NCI-H526 treated with DMSO at 0.1 percent for 48 hours (cell line): Measurements from ENCODE around the gene RBL1.
A peak's percentile ranks its signal among the peaks of the same experiment; 100 is the strongest.
"Not testable (repeated sequence)": the region's sequence is repeated elsewhere in the genome, so short reads cannot be mapped to it uniquely, and the experiment has no call there.

Experiments used
- DNase-seq: peaks from one replicate; lab custom pipeline; 2025; lab: John Stamatoyannopoulos, UW

The RBL1 gene

GRCh38 chr20:37095599-37096414, at the start of gene RBL1:
RBL1 (minus strand) TSS chr20:37095997; CDS start chr20:37095928, 69 bp downstream.
- peak; percentile 87 for DNase-seq

- no peak for DNase-seq
These were observed 49.1 kb upstream of the RBL1 start for GRCh38 chr20:37144856-37145404.

GRCh38 chr20:37142708-37143107, 46.9 kb upstream of the RBL1 start:
- DNase-seq = no peak

GRCh38 chr20:37137547-37137946, 41.8 kb upstream of the RBL1 start:
- no peak for DNase-seq

GRCh38 chr20:37133952-37134351, 38.2 kb upstream of the RBL1 start:
- DNase-seq = no peak

- no peak for DNase-seq
These were observed 35.7 kb upstream of the RBL1 start for GRCh38 chr20:37131486-37131885.

- DNase-seq = no peak
These were observed 33.0 kb upstream of the RBL1 start for GRCh38 chr20:37128803-37129202.

- DNase-seq = not testable (repeated sequence)
These were observed 30.5 kb upstream of the RBL1 start for GRCh38 chr20:37126290-37126689.

GRCh38 chr20:37123441-37123840, 27.6 kb upstream of the RBL1 start:
- DNase-seq = no peak

- peak; percentile 67 for DNase-seq
These were observed 24.7 kb upstream of the RBL1 start for GRCh38 chr20:37120497-37120896.

GRCh38 chr20:37119356-37120036, 23.7 kb upstream of the RBL1 start:
- DNase-seq = no peak

- DNase-seq = no peak
These were observed 18.2 kb upstream of the RBL1 start for GRCh38 chr20:37114012-37114411.

GRCh38 chr20:37111926-37112455, 16.2 kb upstream of the RBL1 start:
- DNase-seq = no peak

GRCh38 chr20:37108676-37109075, 12.9 kb upstream of the RBL1 start:
- no peak for DNase-seq

- no peak for DNase-seq
These were observed 6.8 kb upstream of the RBL1 start for GRCh38 chr20:37102571-37102970.

- no peak for DNase-seq
These were observed 731 bp upstream of the RBL1 start for GRCh38 chr20:37096415-37097041.

- no peak for DNase-seq
These were observed 644 bp downstream of the RBL1 start for GRCh38 chr20:37095108-37095598.

- no peak for DNase-seq
These were observed 5.4 kb downstream of the RBL1 start for GRCh38 chr20:37090407-37090806.

- no peak for DNase-seq
These were observed 14.0 kb downstream of the RBL1 start for GRCh38 chr20:37081717-37082289.

- no peak for DNase-seq
These were observed 18.8 kb downstream of the RBL1 start for GRCh38 chr20:37077009-37077408.

GRCh38 chr20:37075932-37076685, 19.7 kb downstream of the RBL1 start:
- DNase-seq = no peak
